ENCODE measurements around the gene IL18R1. TPM values are rescaled to one million over a fixed set of nuclear protein-coding genes. Genes with fewer than 3 reads are reported as not detected.

The IL18R1 gene
- total RNA-seq, 1 donor from 2014 or later = 2.4 TPM

GRCh38 chr2:102361632-102362241 is 6.1 kb downstream of the IL18R1 start:
- FAIRE-seq (no peak), DNase-seq (ENCODE audit: low read depth) (no peak)
- peaks cover 17% of the 10 kb centered on the region for H3K36me3 Mint-ChIP-seq (ENCODE audit: low read depth, unreplicated experiment)
- Histone ChIP-seq H2AFZ (ENCODE audit: low read depth, low read length) (no peak overlapping the region), H3K27me3 (ENCODE audit: insufficient read depth, low read length) (no peaks in the 10 kb centered on the region), H3K4me3 (ENCODE audit: insufficient read depth, low read depth, low read length) (no peak overlapping the region), H3K9me3 (ENCODE audit: insufficient read depth, low read depth, low read length) (peaks cover 1% of the 10 kb centered on the region), H3K4me2 (ENCODE audit: low read length) (no peak overlapping the region), H3K79me2 (ENCODE audit: insufficient read depth, low read length) (no peaks in the 10 kb centered on the region), H3K36me3 (ENCODE audit: insufficient read depth, low read length) (no peaks in the 10 kb centered on the region), H4K20me1 (ENCODE audit: insufficient read depth, low read length) (no peaks in the 10 kb centered on the region), H3K9ac (ENCODE audit: low read length) (no peak overlapping the region), H3K4me1 (ENCODE audit: insufficient read depth, low read length) (no peaks in the 10 kb centered on the region), H3K27ac (ENCODE audit: low read depth, low read length) (no peak overlapping the region)
- no peaks in the 10 kb centered on the region for H3K4me1 Mint-ChIP-seq (ENCODE audit: low read depth, unreplicated experiment)
- peaks cover 3% of the 10 kb centered on the region for H3K27me3 Mint-ChIP-seq (ENCODE audit: low read depth, unreplicated experiment)
- no peak overlapping the region for H3K27ac Mint-ChIP-seq (ENCODE audit: unreplicated experiment)
- H3K4me3 Mint-ChIP-seq (ENCODE audit: unreplicated experiment) = no peak overlapping the region
- H3K9me3 Mint-ChIP-seq (ENCODE audit: unreplicated experiment) = peaks cover 13% of the 10 kb centered on the region
- TF ChIP-seq EZH2 (IDR thresholded peaks at IDR 0.05; ENCODE audit: insufficient read depth, low read length) = no peak
- TF ChIP-seq CTCF (IDR thresholded peaks at IDR 0.05; ENCODE audit: insufficient read depth, low read depth, low read length) = no peak

GRCh38 chr2:102365763-102366162 is 10.2 kb downstream of the IL18R1 start:
- H3K79me2 ChIP-seq (ENCODE audit: insufficient read depth, low read length) = no peaks in the 10 kb centered on the region
- H3K9ac ChIP-seq (ENCODE audit: low read length) = no peak overlapping the region
- H3K27ac ChIP-seq (ENCODE audit: low read depth, low read length) = no peak overlapping the region
- Mint-ChIP-seq H3K4me3 (ENCODE audit: unreplicated experiment) (no peak overlapping the region), H3K27me3 (ENCODE audit: low read depth, unreplicated experiment) (no peaks in the 10 kb centered on the region), H3K36me3 (ENCODE audit: low read depth, unreplicated experiment) (peaks cover 22% of the 10 kb centered on the region), H3K4me1 (ENCODE audit: low read depth, unreplicated experiment) (no peaks in the 10 kb centered on the region), H3K27ac (ENCODE audit: unreplicated experiment) (no peak overlapping the region), H3K9me3 (ENCODE audit: unreplicated experiment) (peaks cover 19% of the 10 kb centered on the region)
- H3K27me3 ChIP-seq (ENCODE audit: insufficient read depth, low read length) = no peaks in the 10 kb centered on the region
- peaks cover 4% of the 10 kb centered on the region for H3K9me3 ChIP-seq (ENCODE audit: insufficient read depth, low read depth, low read length)
- no peak overlapping the region for H2AFZ ChIP-seq (ENCODE audit: low read depth, low read length)
- no peak for FAIRE-seq
- no peak for TF ChIP-seq EZH2 (IDR thresholded peaks at IDR 0.05; ENCODE audit: insufficient read depth, low read length)
- no peak for TF ChIP-seq CTCF (IDR thresholded peaks at IDR 0.05; ENCODE audit: insufficient read depth, low read depth, low read length)
- H3K4me1 ChIP-seq (ENCODE audit: insufficient read depth, low read length) = no peaks in the 10 kb centered on the region
- H3K36me3 ChIP-seq (ENCODE audit: insufficient read depth, low read length) = no peaks in the 10 kb centered on the region
- H3K4me2 ChIP-seq (ENCODE audit: low read length) = no peak overlapping the region
- no peak for DNase-seq (ENCODE audit: low read depth)
- no peaks in the 10 kb centered on the region for H4K20me1 ChIP-seq (ENCODE audit: insufficient read depth, low read length)
- no peak overlapping the region for H3K4me3 ChIP-seq (ENCODE audit: insufficient read depth, low read depth, low read length)

- Mint-ChIP-seq H3K9me3 (ENCODE audit: unreplicated experiment) (peaks cover 22% of the 10 kb centered on the region), H3K27me3 (ENCODE audit: low read depth, unreplicated experiment) (no peaks in the 10 kb centered on the region), H3K36me3 (ENCODE audit: low read depth, unreplicated experiment) (peaks cover 22% of the 10 kb centered on the region), H3K4me1 (ENCODE audit: low read depth, unreplicated experiment) (no peaks in the 10 kb centered on the region), H3K4me3 (ENCODE audit: unreplicated experiment) (no peak overlapping the region), H3K27ac (ENCODE audit: unreplicated experiment) (no peak overlapping the region)
- no peaks in the 10 kb centered on the region for H4K20me1 ChIP-seq (ENCODE audit: insufficient read depth, low read length)
- no peaks in the 10 kb centered on the region for H3K36me3 ChIP-seq (ENCODE audit: insufficient read depth, low read length)
- no peak overlapping the region for H3K9ac ChIP-seq (ENCODE audit: low read length)
- no peaks in the 10 kb centered on the region for H3K4me1 ChIP-seq (ENCODE audit: insufficient read depth, low read length)
- FAIRE-seq = no peak
- peaks cover 4% of the 10 kb centered on the region for H3K9me3 ChIP-seq (ENCODE audit: insufficient read depth, low read depth, low read length)
- H3K4me3 ChIP-seq (ENCODE audit: insufficient read depth, low read depth, low read length) = no peak overlapping the region
- H3K27ac ChIP-seq (ENCODE audit: low read depth, low read length) = no peak overlapping the region
- no peak for DNase-seq (ENCODE audit: low read depth)
- H3K4me2 ChIP-seq (ENCODE audit: low read length) = no peak overlapping the region
- no peaks in the 10 kb centered on the region for H3K27me3 ChIP-seq (ENCODE audit: insufficient read depth, low read length)
- TF ChIP-seq EZH2 (IDR thresholded peaks at IDR 0.05; ENCODE audit: insufficient read depth, low read length) = no peak
- TF ChIP-seq CTCF (IDR thresholded peaks at IDR 0.05; ENCODE audit: insufficient read depth, low read depth, low read length) = no peak
- H2AFZ ChIP-seq (ENCODE audit: low read depth, low read length) = no peak overlapping the region
- no peaks in the 10 kb centered on the region for H3K79me2 ChIP-seq (ENCODE audit: insufficient read depth, low read length)
Observed at GRCh38 chr2:102366406-102367112, 11.0 kb downstream of the IL18R1 start.
